NCI-H82 treated with DMSO at 0.1 percent for 48 hours (cell line): ENCODE results near the gene COL5A1.

Source experiments
- DNase-seq: peaks from one replicate; lab custom pipeline; 2025; ENCODE audit not compliant: unreplicated experiment; lab: John Stamatoyannopoulos, UW

The COL5A1 gene

GRCh38 chr9:134641173-134641989, at the start of gene COL5A1:
Gene COL5A1, plus strand, starts transcription at chr9:134641803. Its CDS starts 385 bp downstream, at chr9:134642188.
- DNase-seq = peak; percentile 49

GRCh38 chr9:134592018-134592818, 49.4 kb upstream of the COL5A1 start:
- DNase-seq = no peak

- no peak for DNase-seq
Measured at GRCh38 chr9:134592819-134593200, 48.8 kb upstream of the COL5A1 start.

- DNase-seq = no peak
Measured at GRCh38 chr9:134593286-134594077, 48.1 kb upstream of the COL5A1 start.

GRCh38 chr9:134594078-134594941, 47.3 kb upstream of the COL5A1 start:
- no peak for DNase-seq

- DNase-seq = no peak
Measured at GRCh38 chr9:134595014-134595413, 46.6 kb upstream of the COL5A1 start.

- DNase-seq = no peak
Measured at GRCh38 chr9:134597041-134597913, 44.3 kb upstream of the COL5A1 start.

GRCh38 chr9:134597957-134598883, 43.4 kb upstream of the COL5A1 start:
- DNase-seq = no peak

GRCh38 chr9:134598884-134599245, 42.7 kb upstream of the COL5A1 start:
- DNase-seq = no peak

- no peak for DNase-seq
Measured at GRCh38 chr9:134600371-134600770, 41.2 kb upstream of the COL5A1 start.

GRCh38 chr9:134600836-134601638, 40.6 kb upstream of the COL5A1 start:
- DNase-seq = no peak

GRCh38 chr9:134601764-134602163, 39.8 kb upstream of the COL5A1 start:
- DNase-seq = no peak

GRCh38 chr9:134602547-134603362, 38.8 kb upstream of the COL5A1 start:
- DNase-seq = no peak

GRCh38 chr9:134604834-134605233, 36.8 kb upstream of the COL5A1 start:
- DNase-seq = no peak

- no peak for DNase-seq
Measured at GRCh38 chr9:134605351-134605965, 36.1 kb upstream of the COL5A1 start.

- DNase-seq = no peak
Measured at GRCh38 chr9:134605966-134606357, 35.6 kb upstream of the COL5A1 start.
